HG03095 (cell line): ENCODE data around the gene ABCC1.
"Not testable (repeated sequence)": the region's sequence is repeated elsewhere in the genome, so short reads cannot be mapped to it uniquely, and the experiment has no call there.

Experiments used
- ATAC-seq: cut with Tn5 transposase; IDR thresholded peaks from one replicate; pipeline ENCODE4 v1.9.1; 2021; ENCODE audit warnings: moderate library complexity; ENCODE audit not compliant: unreplicated experiment

Gene ABCC1

GRCh38 chr16:15942931-15943690, 6.3 kb upstream of the ABCC1 start:
- ATAC-seq: no peak

GRCh38 chr16:15946257-15947044, 3.0 kb upstream of the ABCC1 start:
- ATAC-seq: no peak

- ATAC-seq: no peak
Observed at GRCh38 chr16:15947983-15948509, 1.4 kb upstream of the ABCC1 start.

DNA sequence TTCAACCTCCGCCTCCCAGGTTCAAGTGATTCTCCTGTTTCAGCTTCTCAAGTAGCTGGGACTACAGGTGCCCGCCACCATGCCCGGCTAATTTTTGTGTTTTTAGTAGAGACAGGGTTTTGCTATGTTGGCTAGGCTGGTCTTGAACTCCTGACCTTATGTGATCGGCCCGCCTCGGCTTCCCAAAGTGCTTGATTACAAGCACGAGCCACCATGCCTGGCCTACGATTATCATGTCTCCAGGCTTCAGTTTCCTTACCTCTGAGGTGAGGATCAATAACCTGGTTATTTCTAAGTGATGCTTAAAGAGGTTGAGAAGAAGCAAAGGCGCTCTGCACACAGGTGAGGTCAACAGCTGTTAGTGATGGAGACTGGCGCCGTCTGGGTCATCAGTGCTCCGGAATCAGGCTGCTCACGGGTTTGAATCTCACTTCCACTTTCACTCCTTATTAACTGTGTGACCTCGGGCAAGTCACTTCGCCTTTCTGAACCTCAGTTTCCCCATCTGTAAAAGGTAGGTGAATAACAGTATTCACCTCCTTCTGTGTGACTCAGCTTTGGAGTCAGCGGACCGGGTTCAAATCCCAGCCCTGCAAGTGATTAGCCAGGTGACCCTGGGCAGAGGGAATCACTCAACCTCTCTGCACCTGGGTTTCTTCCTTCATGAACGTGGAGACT, 745 bp upstream of the ABCC1 start:
- no peak for ATAC-seq

- no peak for ATAC-seq
Observed at GRCh38 chr16:15950161-15950854, 892 bp downstream of the ABCC1 start.

DNA sequence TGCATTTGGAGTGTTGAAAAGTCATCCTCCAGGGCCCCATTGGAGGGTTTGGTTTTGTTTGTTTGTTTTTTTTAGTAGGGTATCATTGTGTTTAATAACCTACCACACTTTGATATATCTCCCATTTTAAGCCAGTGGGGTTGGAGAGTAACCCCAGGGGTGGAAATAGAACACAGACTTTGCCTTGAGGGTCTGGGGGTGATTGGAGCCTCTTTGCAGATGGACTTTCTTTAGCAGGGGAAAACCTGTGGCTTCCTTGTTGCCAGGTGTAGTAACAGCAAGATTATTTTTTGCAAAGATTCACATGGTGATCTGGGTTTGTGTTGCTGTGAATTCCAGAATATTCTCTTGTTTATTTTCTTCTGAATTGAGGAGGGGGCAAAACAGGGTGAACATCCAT, 1.5 kb downstream of the ABCC1 start:
- ATAC-seq: no peak

DNA sequence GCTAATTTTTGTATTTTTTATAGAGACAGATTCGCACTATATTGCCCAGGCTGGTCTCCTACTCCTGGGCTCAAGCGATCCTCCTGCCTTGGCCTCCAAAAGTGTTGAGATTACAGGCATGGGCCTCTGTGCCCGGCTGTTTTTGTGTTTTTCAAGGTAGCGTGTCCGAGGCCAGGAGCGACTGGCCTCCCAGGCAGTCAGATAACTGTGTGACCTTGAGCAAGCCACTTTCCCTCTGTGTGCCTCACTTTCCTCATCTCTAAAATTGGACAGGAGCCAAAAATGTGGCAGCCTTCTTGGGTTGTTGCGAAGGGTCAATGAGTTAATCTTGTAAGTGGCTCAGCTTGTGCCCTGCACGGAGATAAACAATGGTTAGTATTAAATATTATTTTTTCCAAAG, 2.4 kb downstream of the ABCC1 start:
- no peak for ATAC-seq

DNA sequence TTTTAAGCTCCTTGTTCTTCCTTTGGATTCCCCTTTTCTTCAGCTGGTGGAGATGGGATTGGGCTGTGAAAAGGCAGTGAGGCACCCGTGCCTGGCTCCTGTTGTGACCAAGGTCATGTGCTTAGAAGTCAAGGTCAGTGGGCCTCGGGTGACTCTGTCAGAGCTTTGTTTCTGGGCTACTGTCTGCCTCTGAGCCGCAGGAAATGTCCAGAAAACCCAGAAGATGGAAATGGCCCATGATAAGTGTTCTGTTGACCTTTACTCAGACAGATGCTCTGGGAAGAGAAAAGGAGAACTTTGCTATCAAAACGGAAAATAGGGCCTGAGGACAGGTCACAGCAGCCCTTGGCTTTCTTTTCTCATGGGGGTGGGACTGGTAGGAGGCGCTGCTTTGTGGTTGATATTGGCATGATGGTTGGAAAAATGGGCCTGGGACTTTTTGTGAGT, 2.9 kb downstream of the ABCC1 start:
- no peak for ATAC-seq

- no peak for ATAC-seq
Observed at GRCh38 chr16:15953477-15953876, 4.1 kb downstream of the ABCC1 start.

- ATAC-seq: no peak
Observed at GRCh38 chr16:15953929-15954813, 4.8 kb downstream of the ABCC1 start.

DNA sequence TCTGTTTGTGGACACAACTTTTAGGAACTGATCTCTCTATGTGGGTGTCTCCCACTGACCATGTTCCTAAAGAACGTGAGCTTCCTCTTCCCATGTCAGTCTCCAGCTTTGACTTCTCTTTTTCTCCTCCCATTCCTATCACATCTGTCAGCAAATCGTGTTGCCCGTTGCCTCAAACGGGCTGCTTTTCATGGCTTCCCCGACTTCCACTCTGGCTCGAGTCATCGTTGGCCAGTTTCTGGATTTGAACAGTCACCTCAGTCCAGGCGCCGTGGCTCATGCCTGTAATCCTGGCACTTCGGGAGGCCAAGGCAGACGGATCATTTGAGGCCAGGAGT, 5.4 kb downstream of the ABCC1 start:
- no peak for ATAC-seq

- no peak for ATAC-seq
Observed at GRCh38 chr16:15955425-15955824, 6.0 kb downstream of the ABCC1 start.

GRCh38 chr16:15956106-15956505, 6.7 kb downstream of the ABCC1 start:
- ATAC-seq: not testable (repeated sequence)

- no peak for ATAC-seq
Observed at GRCh38 chr16:15958703-15959348, 9.4 kb downstream of the ABCC1 start.

- no peak for ATAC-seq
Observed at GRCh38 chr16:15960124-15960971, 10.9 kb downstream of the ABCC1 start.

GRCh38 chr16:15961060-15961511, 11.7 kb downstream of the ABCC1 start:
- peak; percentile 78 for ATAC-seq

DNA sequence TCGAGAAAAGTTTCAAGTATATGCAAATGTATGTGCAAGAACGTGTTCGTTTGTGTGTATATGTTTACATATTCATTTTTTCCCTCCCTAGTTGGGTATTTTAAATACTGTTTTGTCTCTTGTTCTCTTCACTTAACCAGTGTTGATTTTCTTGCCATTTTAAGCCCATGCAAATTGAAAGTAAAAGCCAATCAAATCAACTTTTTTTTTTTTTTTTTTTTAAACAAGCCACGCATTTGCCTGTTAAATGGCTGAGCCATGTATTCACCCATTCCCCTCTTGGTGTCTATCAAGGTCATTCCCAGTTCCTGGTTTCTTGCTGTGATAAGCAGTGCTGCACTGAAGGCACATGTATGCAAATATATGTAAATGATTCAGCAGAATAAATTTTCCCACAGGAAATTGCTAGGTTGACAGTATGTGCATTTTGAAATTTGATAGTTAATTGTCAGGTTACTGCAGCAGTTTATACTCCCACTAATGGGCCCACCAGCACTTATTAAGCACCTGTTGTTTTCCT, 12.2 kb downstream of the ABCC1 start:
- ATAC-seq: no peak

GRCh38 chr16:15963307-15963910, 14.0 kb downstream of the ABCC1 start:
- ATAC-seq: no peak
